IPS-NIHi7 (cell line): ENCODE measurements around the gene LDAH.
A peak's percentile ranks its signal among the peaks of the same experiment; 100 is the strongest.
"Not testable (repeated sequence)": the region's sequence is repeated elsewhere in the genome, so short reads cannot be mapped to it uniquely, and the experiment has no call there.

Experiments used
- DNase-seq: peaks from one replicate; pipeline ENCODE4 v3.0.0; 2012; ENCODE audit warnings: mixed read lengths; ENCODE audit errors: extremely low spot score

LDAH gene

DNA sequence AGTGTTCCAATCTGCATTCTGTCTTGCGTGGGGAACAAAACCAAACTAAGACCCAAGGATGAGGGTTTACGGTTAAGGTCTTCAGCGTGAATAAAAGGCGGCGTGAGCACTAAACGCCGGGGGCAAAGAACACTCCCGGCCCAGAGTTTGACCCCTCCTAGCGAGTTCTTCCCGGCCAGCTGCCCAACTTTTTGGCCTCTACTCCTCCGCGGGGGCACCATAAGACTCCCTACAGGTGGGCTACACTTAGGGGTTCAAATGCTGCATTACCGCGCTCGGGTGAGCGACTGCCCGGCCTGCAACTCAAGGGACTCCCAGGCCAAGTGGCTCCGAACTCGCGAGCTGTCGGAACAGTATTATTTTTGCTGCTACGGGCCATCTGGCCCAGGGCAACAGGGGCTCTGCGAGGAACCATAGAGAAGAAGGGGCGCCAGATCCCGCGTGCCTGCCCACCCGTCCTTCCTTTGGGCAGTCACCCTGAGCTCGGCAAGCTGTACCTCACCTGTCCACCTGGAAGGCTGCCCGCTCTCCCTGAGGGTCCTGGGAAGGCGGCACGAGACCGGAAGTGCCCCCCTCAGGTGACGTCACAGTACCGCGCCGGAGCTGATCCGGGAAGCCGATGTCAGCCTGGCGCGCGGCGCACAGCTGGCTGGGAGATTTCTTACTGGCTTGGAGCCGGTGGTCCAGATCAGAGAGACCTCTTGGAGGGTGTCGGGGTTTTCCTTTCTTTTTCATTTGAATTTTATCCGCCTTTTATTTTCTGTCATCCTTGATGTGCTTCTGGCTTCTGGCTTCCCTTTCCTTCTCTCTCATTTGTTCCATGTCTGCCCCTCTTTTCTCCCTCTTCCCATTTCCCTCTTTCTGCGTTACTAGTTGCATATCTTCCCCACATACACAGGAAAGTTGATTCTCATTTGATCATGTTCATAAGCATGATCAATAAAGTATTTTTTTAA is at the start of gene LDAH:
Gene LDAH (minus strand): TSS at position 567 of the 956 bp plus-strand sequence. CDS start 21,638 bp downstream, outside the sequence.
- DNase-seq, result peak; percentile 97

DNA sequence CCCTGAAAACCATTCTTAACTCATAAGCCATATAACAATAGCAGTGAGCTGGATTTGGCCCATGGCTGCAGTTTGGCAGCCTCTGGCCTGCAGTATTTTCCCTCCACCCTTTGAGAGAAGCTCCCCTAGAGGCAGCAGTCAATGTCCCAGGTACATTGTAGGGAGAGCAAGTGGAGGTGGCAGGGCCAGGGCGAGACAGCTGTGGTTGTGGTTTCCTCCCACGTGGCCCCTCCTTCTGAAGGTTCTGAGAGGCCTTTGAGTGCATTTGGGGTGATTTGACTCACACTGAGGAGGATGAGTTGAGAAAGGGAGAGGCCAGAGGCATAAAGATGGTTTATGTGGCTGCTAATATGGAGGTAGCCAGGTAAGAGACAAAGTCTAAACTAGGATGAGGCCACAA is 45.5 kb upstream of the LDAH start:
- no peak for DNase-seq

DNA sequence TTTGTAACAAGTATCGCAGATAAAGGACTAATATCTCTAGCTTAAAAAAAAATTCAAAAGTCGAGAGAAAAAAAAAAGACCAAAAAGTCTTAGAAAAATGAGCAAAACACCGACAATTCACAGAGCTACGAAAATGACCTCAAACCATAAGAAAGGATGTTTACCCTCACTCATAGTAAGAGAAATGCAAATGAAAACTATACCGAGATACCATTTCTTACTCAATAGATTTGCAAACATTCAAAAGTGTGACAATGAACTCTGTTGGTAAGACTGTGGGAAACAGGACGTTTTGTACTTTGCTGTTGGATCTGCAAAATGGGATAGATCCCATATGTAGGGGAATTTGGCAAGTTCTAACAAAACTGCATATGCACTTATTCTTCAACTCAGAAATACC is 39.9 kb upstream of the LDAH start:
- no peak for DNase-seq

DNA sequence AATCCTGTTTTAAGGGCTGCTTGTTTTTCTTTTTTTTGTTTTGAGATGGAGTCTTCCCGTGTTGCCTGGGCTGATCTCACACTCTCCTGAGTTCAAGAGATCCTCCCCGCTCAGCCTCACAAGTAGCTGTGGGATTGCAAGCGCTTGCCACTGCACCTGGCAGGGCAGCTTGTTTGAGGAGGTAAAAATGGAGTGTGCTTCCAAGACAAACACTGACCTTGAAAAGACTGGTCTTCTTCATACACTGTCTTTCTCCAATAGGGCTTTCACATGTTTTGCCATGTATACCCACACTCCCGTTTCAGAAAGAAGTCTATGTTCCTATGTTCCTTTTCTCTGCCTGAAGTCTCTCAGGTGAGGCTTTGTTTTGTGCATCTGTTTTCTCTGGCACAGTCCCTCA is 32.6 kb upstream of the LDAH start:
- no peak for DNase-seq

DNA sequence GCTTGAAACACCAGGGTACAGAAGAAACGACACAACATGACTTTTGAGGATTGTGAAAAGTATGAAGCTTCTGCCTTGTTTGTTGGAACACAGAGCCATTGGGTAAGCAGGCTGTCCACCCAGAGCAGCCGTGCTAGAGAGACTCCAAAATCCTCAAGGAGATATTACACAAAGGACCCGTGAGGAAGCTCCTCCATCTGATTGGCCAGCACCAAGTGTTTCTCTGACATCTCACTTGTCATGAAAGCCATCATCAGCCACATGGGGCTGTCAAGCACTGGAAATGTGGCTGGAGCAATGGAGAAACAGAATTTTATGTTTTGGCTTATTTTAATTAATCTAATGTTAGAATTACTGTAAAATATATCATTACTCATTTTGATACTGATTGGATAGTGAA is 29.8 kb upstream of the LDAH start:
- DNase-seq, result no peak

DNA sequence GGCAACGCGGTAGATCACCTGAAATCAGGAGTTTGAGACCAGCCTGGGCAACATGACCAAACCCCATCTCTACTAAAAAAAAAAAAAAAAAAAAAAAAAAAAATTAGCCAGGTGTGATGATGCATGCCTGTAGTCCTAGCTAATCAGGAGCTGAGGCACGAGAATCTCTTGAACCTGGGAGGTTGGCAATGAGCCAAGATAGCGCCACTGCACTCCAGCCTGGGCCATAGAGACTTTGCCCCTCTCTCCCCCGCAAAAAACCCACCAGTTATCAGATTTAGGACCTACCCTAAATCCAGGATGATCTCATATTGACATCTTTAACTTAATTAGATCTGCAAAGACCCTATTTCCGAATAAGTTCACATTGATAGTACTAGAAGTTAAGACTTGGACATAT is 29.2 kb upstream of the LDAH start:
- no peak for DNase-seq

DNA sequence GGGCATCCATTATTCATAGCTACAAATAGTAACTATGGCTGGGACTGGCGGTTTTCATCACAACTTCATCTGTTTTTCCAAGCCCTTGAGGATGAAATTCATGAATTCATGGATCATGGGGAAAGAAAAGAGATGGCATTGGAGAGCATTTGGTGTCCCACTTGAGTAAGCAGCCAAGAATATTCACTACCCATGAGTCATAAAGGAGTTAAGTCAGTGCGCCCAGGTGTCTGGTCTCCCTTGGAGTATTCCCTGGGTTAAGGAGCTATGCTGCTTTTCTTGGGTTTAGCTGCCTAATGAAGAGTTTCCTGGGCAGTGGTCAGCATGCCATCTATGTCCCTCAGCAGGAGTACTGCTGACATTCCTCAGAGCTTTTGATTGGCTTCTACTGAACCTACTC is 21.3 kb upstream of the LDAH start:
- DNase-seq, result no peak

DNA sequence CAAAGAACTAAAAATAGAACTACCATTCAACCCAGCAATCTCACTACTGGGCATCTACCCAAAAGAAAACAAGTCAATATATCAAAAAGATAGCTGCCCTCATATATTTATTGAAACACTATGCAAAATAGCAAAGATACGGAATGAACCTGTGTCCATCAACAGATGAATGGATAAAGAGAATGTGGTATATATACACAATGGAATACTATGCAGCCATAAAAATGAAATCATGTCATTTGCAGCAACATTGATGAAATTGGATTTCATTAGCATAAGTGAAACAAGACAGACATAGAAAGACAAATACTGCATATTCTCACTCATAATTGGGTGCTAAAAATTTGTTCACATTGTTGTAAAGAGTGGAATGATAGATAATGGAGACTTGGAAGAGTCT is 16.2 kb upstream of the LDAH start:
- DNase-seq, result no peak

DNA sequence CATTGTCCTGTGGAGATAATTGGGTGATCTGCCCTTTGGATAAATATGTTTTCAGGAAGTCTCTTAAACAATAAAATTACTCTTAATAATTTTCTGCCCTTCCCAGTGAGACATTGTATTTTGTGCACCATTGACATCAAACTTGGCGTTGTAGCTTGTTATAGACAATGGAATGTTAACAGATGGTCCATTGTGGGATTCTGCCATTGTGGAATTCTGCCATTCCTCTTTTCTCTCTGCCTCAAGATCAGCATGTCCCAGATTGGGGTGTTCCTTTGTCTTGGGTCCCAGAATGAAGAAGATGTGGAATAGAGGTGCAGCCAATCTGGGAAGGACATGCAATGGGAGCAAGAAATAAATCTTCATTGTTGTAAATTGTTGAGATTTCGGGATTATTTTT is 15.1 kb upstream of the LDAH start:
- no peak for DNase-seq

DNA sequence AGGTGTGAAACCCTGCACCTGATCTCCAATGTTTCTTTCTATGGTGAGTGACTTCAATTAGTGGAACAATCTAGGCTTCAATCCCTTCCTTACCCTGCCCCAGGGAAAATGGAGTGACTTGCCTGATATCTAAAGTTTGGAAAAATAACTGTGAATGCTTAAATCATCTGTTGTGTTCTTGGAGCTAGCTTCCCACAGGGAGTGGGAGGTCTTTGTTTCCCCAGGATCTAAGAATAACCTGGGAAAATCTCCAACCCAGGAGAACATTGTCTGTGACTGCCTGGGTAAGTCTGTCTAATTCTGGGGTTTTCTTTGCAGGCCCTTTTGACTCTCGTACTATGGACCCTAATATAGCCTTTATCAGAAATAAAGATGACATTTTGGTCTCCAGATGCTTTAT is 13.6 kb upstream of the LDAH start:
- DNase-seq, result no peak

DNA sequence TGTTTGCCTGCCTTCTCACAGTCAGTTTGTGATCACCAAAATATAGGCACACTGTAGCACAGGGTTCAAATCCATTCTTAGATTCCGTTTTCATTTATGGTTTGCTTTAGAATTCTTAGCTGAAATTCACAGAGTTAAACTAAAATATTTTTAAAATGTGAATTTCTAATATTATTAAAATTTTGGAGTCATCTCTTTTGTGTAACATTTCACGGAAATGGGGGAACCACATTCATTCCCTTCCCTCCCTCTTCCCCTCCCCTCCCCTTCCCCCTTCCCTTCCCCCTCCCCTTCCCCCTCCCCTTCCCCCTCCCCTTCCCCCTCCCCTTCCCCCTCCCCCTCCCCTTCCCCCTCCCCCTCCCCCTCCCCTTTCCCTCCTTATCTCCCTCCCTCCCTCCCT is 11.4 kb upstream of the LDAH start:
- no peak for DNase-seq

DNA sequence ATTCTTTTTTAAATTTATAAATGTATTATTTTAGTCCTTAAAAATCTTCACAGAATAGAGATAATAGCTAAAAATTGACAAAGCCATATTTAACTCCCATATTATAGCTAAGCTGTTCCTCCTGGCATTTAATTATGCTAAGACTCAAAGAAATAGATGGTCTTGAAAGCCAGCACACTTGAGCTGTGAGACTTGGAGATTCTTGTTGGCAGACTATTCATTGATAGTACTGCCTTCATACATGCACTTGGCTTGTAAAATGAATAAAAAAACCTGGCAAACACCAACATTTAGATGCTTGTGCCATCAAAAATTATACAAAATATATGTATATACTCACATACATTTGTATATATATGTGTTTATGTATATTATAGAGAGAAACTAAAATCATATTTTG is 9.7 kb upstream of the LDAH start:
- no peak for DNase-seq

DNA sequence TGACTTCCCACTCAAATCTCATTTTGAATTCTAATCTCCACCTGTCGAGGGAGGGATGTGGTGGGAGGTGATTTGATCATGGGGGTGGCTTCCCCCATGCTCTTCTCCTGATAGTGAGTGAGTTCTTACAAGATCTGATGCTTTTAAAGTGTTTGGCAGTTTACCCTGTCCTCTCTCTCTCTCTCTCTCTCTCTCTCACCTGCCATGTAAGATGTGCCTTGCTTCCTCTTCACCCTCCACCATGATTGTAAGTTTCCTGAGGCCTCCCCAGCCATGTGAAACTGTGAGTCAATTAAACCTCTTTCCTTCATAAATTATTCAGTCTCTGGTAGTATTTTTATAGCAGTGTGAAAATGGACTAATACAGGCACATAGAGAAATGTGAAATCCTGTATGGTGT is 7.0 kb upstream of the LDAH start:
- no peak for DNase-seq

DNA sequence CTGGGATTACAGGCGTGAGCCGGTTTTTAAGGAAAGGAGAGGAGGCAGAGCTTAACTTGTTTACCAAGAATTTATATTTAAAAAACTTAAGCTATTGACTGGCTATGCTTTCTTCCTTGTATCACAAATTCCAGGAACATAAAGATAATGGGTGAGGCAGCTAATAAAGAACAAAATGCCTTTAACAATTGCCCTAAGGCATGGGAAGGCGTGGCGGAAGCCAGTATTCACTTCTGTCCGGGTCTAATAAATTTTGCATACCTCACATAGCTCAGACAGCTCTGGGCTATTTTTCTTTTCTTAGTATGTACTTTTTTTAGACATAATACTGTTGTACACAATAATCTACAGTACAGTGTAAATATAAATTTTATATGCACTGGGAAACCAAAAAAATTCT is 1.0 kb upstream of the LDAH start:
- DNase-seq, result no peak

DNA sequence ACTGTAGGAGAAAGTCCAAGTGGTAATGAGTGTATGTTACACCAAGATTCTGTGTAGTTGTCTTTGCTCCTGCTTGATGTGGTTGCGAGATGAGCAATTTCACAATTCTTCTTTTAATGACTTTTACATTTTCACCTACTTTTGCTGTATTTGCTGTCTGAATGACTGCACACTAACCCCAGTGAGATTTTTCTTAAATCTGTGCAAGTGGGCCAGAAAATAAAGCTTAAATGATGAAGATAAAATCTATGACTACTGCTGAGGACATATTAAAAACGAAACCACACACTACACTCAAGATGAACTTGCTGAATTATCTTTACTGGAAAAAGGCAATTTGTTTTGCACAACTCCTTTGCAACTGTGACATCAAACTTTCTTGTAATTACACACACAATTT is 4.1 kb downstream of the LDAH start:
- DNase-seq, result no peak

DNA sequence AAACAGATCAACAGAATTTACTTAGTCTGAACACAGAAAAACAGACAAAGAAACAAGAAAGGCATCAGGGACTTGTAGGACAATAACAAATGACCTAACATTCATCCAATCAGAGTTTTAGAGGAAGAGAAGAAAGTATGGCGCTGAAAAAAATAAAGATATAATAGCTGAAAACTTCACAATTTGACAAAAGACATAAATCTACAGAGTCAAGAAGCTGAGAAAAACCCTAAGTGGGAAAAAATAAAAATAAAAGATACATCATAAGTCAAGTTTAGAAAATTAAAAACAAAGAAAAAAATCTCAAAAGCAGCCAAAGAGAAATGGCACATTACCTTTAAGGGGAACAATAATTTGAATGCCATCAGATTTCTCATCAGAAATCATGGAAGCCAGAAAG is 7.7 kb downstream of the LDAH start:
- DNase-seq, result no peak

DNA sequence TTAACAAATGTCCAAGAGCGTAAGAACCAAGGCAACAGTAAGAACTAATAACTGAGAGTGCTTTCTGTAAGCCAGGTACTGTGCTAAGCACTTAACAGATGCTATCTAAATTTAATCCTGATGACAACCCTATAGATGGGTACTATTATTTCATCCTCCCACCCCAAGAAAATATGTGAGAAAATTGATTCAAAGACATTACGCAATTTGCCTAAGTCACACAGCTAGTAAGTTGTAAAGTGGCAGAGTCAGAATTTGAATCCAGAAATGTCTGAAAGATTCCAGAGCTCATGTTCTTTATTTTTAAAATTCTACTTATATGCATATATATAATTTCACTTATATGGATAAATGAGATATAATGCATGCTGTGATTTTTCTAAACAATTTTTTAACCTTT is 10.1 kb downstream of the LDAH start:
- no peak for DNase-seq

DNA sequence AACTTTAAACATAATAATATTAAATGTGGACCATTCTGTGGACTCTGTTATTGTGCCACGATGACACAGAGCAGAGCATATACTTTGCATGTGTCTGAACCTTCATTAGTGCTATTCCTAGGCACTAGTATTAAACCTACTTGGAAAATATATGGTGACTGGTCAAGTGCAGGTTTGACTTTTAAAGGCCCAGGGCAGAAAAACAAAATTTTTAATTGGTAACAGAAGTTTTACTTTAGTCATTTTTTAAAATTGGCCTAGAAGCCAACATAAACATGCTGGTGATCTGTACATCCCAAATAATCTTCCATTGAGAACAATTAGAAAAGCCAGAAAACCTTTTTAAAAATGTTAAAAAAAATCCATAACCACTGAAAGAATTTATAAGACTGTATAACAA is 16.6 kb downstream of the LDAH start:
- no peak for DNase-seq

DNA sequence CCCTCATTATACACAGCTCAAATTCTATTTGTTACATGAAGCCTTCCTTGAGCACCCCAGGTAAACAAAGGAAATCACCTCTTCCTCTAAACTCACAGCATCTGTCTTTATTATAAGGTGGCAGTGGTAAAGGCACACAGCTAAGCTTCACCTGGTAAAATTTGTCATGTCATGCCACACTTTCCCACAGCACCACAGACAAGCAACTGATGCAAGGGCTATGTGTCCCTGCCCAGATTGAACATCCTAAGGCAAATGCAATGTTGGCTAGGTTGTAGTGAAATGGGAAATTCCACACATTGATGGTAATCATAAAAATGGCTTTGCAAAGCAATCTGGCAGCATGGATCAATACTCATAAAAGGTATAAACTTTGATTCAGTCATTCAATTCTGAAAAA is 18.9 kb downstream of the LDAH start:
- DNase-seq, result no peak

DNA sequence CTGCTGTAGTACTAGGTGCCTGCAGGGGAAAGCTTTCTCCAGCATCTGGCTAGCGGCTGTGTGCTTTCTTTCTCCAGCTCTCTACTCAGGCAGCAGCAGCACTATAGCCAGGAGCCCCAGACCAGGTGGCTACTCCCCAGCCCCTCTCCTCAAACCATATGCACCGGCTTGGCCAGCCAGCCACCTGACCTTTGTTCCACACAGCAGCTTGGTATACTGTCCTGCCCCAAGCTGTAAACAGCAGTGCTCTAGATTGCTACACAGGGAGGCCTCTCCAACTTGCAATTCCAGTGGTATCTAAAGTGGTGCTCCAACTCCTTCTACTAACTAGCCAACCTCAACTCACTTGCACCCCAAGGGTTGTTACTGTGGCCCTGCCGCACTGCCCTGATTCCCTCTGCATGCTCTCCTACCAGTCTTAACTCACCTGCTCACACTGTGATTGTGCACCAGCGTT is 19.6 kb downstream of the LDAH start:
- DNase-seq, result no peak

DNA sequence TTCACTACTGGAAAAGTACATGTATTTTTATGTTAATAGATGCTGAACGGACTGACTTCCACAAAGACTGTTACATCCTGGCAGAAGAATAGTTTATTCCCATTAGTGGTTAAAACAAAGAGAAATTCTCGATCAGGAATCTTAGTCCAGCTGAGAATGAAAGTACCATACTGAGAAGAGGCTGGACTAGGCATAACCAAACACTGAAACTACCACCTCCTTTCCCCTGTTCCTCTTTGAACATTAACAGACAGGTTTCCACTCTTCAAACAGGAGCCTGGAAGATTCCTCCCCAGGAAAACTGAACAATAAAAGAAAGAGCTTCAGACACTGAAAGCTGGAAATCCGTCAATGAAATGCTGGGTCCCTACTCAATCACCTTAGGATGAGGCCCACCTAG is 25.8 kb downstream of the LDAH start:
- no peak for DNase-seq

DNA sequence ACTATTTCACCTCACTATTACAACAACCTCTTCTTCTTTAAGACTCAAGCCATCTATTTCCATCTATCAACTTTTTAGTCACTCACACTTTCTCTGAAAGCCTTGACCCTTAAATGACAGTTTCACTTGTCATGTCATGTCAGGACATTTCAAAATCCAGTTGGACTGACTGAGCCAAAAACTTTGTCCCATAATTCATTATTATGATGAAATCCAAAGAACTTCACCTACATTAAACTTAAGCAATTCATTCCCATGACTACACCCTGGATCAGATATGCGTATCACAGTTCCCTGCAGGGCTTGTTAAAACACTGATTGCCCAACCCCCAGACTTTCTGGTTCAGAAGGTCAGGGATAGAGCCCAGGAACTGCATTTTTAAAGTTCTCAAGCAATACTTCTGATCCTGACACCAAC is 26.5 kb downstream of the LDAH start:
- no peak for DNase-seq

DNA sequence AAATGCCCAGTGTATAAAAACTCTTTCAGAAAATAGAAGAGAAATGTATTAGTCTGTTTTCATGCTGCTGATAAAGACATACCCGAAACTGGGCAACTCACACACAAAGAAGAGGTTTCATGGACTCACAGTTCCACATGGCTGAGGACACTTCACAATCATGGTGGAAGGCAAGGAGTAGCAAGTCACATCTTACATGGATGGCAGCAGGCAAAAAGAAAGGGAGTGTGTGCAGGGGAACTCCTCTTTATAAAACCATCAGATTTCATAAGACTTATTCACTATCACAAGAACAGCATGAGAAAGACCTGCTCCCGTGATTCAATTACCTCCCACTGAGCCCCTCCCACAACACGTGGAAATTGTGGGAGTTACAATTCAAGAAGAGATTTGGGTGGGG is 29.0 kb downstream of the LDAH start:
- DNase-seq, result not testable (repeated sequence)
